ACC112 (cell line): ENCODE data around the gene PAX6.

Experiments
- H2AFZ ChIP-seq: fragments of 200-600 bp; sonication (generic); one replicate; pipeline ENCODE4 v1.6.0; 2017; ENCODE audit warnings: antibody characterized with exemption, low read length; ENCODE audit not compliant: unreplicated experiment
- H3K27ac ChIP-seq: fragments of 200-600 bp; sonication (generic); 2 replicates; pipeline ENCODE4 v1.5.1; 2014; ENCODE audit warnings: low read depth, mild to moderate bottlenecking, antibody characterized with exemption, low read length, moderate library complexity
- H3K27me3 ChIP-seq: fragments of 200-600 bp; sonication (generic); 2 replicates; pipeline ENCODE4 v1.6.1; 2014; ENCODE audit warnings: mild to moderate bottlenecking, antibody characterized with exemption, low read length, moderate library complexity, mixed read lengths; ENCODE audit not compliant: insufficient read depth
- H3K36me3 ChIP-seq: fragments of 200-600 bp; sonication (generic); 2 replicates; pipeline ENCODE4 v1.6.1; 2016; ENCODE audit warnings: mild to moderate bottlenecking, antibody characterized with exemption, low read length, moderate library complexity, mixed read lengths; ENCODE audit not compliant: insufficient read depth
- H3K4me1 ChIP-seq: fragments of 200-600 bp; sonication (generic); one replicate; pipeline ENCODE4 v1.6.1; 2016; ENCODE audit warnings: low read length, mixed read lengths; ENCODE audit not compliant: insufficient read depth, unreplicated experiment, control insufficient read depth
- H3K4me3 ChIP-seq: fragments of 200-600 bp; sonication (generic); 2 replicates; pipeline ENCODE4 v1.5.1; 2014; ENCODE audit warnings: mild to moderate bottlenecking, low read depth, low read length
- H3K79me2 ChIP-seq: fragments of 200-600 bp; sonication (generic); one replicate; pipeline ENCODE4 v1.6.0; 2016; ENCODE audit warnings: low read length; ENCODE audit not compliant: control insufficient read depth, unreplicated experiment, insufficient read depth

The PAX6 gene

DNA sequence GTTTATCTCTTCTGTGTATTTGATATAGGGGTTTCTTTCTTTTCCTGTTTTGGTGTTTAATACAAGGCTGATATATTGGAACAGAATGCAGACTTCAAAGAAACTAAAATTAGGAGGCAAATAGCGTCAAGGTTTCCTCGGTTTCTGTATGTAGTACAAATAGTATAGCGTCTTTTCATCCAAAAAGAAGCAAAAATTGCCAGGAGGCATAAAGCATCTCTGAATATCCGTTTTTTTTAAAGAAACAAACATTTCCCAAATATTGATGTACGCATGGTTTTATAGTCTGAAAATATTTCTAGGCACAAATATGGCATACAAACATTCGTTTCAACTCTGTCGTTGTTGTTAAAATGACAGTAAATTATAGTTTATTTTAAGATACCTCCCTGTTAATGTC, 17.1 kb upstream of the PAX6 start:
- no peaks in the 10 kb centered on the region for H3K36me3 ChIP-seq
- peaks cover 98% of the 10 kb centered on the region for H3K27me3 ChIP-seq
- no peaks in the 10 kb centered on the region for H3K79me2 ChIP-seq
- no peaks in the 10 kb centered on the region for H3K4me1 ChIP-seq
- H2AFZ ChIP-seq, result no peak overlapping the region
- H3K27ac ChIP-seq, result no peak overlapping the region
- no peak overlapping the region for H3K4me3 ChIP-seq

DNA sequence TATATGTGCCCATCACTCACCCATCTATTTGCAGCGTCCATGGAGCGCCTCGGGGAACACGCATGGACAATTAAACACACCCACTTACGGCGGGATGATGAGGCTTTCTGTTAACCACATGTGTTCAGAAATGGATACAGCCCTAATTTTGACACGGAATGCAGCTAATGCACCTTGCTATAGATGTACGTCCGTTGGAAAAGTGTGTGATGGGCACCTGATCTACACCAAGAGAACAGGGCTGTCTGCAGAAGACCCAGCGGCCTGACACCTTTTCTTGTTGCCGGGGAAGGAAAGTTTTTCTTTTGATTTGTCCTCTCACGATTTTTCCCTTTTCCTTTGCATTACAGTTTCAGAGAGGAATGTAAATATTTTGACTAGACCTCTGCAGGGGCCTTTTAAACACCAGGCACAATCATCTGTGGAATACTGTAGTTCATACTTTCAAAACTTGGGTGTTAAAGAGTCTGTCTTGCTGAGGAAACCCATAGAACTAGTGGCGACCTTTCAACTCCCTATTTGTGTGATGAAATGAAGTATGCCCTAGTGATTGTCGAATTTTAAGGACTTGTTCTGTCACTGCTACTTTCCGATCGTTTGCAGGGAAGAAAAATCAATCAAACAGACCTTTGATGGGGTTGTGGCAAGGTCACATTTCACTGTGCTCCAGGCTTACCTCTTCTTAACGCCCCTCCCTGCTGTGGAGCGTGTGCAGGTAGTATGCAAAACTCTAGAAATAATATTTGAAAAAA, 16.5 kb upstream of the PAX6 start:
- peaks cover 98% of the 10 kb centered on the region for H3K27me3 ChIP-seq

DNA sequence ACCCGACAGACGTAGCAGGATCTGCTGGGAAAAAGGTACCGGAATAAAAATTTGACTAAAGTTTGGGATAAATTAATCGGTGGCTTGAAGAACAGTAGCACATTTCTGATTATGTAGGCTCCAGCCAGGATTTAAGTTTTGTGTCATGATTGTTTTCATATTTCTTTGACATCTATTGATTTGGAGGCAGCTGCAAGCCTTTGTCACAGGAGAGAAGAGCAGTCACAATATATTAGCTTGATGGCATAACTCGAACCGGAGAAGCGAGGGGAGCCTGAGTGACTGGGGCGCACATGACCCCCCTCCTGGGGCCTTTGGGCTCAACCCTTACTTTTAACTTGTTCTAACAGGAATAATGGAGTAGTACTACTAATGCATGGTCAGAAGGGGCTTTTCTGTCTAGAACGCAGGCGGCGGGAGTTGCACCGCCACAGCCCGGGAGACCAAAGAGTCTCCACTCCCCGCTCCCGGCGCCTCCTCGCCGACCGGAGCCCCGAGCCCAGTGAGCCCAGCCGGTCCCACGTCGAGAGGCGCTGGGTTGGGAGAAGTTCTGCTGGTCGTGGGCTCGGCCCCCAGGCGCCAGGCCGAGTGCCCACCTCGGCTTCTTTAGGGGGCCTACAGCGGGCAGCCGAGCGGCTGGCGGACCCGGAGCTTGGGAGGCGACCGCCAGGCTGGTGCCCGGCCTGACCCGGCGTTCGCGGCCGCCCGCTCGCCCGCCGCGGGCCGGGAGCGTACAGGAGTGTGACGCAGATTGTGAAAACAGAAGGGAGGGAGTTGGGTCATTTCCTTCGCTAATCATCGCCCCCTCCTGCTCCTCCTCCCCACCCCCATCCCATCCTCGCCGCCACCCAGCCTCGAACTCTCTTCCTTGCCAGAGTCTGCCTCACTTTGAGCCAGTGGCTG, 15.7 kb upstream of the PAX6 start:
- H3K36me3 ChIP-seq, result no peaks in the 10 kb centered on the region
- H3K27me3 ChIP-seq, result peaks cover 98% of the 10 kb centered on the region
- H3K4me3 ChIP-seq, result no peak overlapping the region
- no peak overlapping the region for H3K27ac ChIP-seq
- no peaks in the 10 kb centered on the region for H3K79me2 ChIP-seq
- H3K4me1 ChIP-seq, result no peaks in the 10 kb centered on the region
- no peak overlapping the region for H2AFZ ChIP-seq

More for the DNA sequence above, 16.5 kb upstream of the PAX6 start:
- Histone ChIP-seq H3K27ac (no peak overlapping the region), H3K4me3 (0 out of 2 replicates have a peak overlapping the region, but pooled peaks have one; percentile 1), H3K36me3 (no peaks in the 10 kb centered on the region), H2AFZ (no peak overlapping the region), H3K4me1 (no peaks in the 10 kb centered on the region), H3K79me2 (no peaks in the 10 kb centered on the region)

DNA sequence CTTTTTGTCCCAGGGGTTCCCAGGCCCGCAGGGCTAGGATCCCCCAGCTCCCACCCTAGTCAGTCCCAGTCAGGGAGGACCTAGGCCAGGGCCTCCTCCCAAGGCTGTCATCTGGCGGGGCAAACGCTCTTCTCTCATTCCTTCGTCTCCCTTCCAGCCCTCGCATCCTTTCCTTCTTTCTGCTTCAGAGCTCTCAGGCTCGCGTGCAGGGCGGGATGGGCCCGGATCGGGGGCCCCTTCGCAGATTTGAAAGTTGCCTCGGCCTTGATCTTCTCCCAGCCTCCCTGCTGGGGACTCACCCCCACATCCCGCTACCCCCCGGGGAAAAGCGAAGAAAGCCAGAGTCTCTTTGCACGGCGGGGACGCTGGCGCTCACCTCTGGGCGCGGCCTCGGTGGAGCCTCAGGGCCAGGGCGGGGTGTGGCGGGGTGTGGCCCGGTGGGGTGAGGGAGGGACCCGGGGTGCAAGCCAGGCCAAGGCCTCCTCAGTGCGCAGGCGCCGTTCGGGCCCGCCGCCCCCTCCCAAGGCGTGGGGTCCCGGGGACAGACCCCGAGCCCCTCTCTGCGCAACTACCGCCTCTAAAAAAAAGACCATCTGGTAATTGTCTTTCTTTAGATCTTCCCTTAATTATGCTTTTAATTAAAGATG, 14.8 kb upstream of the PAX6 start:
- Histone ChIP-seq H3K27ac (no peak overlapping the region), H2AFZ (no peak overlapping the region), H3K4me1 (no peaks in the 10 kb centered on the region), H3K27me3 (peaks cover 98% of the 10 kb centered on the region), H3K36me3 (no peaks in the 10 kb centered on the region), H3K79me2 (no peaks in the 10 kb centered on the region), H3K4me3 (no peak overlapping the region; the same call in 1 of the 2 replicates)

DNA sequence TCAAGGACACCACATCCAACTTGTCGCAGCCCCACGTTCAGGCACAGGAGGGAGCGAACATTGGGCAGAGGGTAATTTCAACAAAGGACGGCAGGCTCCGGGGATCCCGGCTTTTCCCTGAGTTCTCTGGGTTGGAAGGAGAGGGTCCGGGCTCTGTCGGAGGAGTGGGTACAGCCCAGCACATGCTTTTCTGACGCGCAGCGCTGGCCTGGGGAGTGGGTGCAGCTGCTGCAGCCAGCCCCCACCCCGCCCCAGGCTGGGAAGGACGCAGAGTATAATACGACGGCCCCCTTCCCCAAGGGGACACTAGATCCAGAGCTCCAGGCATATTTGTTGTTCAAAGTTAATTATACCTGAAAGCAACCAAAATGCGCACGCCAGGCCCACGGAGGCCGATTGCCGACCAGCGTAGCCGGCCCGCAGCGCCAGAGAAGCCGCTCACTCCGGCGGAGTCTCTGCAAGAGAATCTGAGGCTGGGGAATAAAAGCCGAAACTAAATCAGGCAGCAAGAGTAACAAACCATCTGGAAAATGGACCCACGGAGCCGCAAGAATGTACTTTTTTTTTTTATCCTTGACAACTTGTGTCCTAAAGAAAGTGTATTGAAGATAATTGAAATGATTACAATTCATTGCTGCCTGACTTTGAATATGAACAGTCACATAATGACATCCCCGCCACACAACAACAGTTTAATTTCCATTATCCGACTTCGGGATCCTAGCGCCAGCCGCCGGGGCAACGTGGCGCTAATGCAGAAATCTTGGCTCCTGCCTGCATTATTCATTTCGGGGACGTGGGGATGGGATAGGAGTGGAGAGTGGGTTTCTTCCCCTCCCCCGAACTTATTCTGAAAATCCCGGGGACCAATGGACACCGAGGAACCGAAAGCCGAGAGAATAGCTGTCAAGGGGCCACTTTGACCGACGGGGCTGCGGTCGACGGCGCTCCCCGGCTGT, 14.0 kb upstream of the PAX6 start:
- no peak overlapping the region for H2AFZ ChIP-seq
- peaks cover 99% of the 10 kb centered on the region for H3K27me3 ChIP-seq
- H3K79me2 ChIP-seq, result no peaks in the 10 kb centered on the region

DNA sequence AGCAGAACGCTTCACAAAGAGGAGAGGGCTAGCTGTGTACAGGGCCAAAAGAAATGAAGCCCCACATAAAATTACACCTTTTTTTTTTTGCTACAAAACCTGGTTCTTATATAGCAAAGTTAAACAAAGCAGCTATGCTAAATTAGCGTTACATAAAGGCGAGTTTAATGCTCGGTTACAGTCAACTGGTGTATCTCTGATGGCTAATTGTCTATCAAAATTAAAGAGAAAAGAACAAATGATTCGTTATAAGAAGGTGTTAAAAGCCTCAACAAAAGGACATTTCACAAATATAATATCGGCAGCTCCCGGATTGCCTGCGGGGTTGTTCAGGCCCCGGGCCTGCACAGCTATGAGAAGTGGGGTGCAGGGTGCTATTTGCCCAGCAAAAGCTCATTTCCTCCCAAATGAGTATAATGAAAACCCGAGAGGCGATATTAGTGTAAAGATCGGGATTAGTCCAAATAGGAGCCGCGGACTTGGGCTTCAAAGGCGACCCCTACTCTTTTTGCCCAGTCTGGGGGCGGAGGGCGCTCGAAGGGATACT, 13.3 kb upstream of the PAX6 start:
- Histone ChIP-seq H3K4me1 (no peaks in the 10 kb centered on the region), H3K79me2 (no peaks in the 10 kb centered on the region), H3K4me3 (no peak overlapping the region), H3K27ac (no peak overlapping the region), H3K27me3 (peaks cover 99% of the 10 kb centered on the region), H3K36me3 (no peaks in the 10 kb centered on the region), H2AFZ (no peak overlapping the region)

More for the DNA sequence above, 14.0 kb upstream of the PAX6 start:
- Histone ChIP-seq H3K4me3 (no peak overlapping the region; the same call in 1 of the 2 replicates), H3K27ac (no peak overlapping the region), H3K36me3 (no peaks in the 10 kb centered on the region), H3K4me1 (no peaks in the 10 kb centered on the region)

DNA sequence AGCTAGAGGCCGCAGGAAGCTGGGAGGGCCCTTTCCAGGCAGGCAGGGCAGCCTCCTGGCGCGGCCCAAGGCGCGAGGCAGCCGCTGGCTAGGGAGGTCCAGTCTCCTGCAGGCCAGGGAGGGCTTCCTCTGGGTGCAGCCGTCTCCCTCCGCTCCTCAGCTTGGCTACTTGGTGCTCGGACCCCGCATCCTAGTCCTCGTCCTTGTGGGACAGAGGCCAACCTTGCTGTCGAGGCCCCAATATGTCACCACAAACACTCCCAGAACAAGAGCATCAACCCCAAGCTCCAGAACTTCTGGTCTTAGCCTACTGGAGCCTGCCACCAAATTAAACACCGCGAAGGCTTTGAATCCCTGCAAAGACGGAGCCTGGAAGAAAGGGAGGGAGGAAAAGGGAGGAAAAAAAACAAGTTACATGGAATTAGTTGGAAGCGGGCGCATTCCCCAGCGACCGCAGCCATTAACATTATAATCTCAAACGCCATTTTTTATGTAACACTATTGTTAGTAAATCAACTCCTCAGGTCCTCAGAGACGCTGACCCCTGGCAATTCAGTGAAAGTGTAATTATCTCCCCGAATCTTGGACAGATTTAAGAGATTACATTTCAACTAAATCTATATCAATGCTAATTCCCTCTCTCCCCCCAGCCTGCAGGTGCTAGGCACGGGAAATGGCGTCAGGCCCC, 12.7 kb upstream of the PAX6 start:
- no peak overlapping the region for H3K4me3 ChIP-seq
- no peak overlapping the region for H3K27ac ChIP-seq
- H3K36me3 ChIP-seq, result no peaks in the 10 kb centered on the region
- no peaks in the 10 kb centered on the region for H3K79me2 ChIP-seq
- no peaks in the 10 kb centered on the region for H3K4me1 ChIP-seq
- peaks cover 99% of the 10 kb centered on the region for H3K27me3 ChIP-seq
- H2AFZ ChIP-seq, result no peak overlapping the region

DNA sequence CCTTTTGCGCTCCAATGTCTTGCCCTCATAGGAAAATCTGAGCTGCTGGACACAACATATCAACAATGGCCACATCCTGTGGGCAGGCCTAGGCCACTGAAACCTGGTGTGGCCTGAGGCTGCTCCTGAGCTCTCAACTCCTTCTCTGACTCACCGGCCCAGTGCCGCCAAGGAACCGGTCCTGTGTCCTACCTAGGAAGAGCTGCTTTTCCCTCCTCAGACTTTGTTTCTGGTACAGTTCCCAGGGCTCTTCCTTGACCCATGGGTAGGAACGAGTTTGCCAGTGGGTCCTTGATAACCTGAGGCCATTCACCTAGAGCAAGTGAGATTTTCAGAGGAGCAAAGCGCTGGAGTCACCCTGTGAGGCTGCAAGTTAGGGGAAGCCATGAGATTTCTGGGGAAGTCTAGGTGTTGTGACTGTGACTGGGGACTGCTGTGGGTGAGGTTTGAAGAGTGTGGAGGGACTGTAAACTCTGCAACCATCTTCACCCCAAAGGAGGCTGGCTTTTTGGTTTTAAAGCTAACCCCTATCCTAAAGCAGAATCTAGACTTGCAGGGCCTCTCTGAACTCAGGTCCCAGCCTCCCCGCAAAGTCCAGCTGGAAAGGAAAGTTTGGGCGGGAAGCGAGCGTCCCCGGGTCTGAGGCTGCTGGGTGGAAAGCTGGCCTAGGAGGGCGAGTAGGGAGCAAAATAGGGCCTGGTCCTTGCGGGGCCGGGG, 12.0 kb upstream of the PAX6 start:
- Histone ChIP-seq H3K4me1 (no peaks in the 10 kb centered on the region), H3K36me3 (no peaks in the 10 kb centered on the region), H3K79me2 (no peaks in the 10 kb centered on the region), H3K27ac (no peak overlapping the region), H2AFZ (no peak overlapping the region), H3K4me3 (no peak overlapping the region), H3K27me3 (peaks cover 100% of the 10 kb centered on the region)
